GM21423 (cell line): ENCODE results near the gene LGR4.
"Not testable (repeated sequence)": the region's sequence is repeated elsewhere in the genome, so short reads cannot be mapped to it uniquely, and the experiment has no call there.

Source experiments
- ATAC-seq: cut with Tn5 transposase; IDR thresholded peaks from one replicate; pipeline ENCODE4 v1.9.1; 2021; ENCODE audit warnings: mild to moderate bottlenecking, moderate library complexity; ENCODE audit not compliant: unreplicated experiment

The LGR4 gene

DNA sequence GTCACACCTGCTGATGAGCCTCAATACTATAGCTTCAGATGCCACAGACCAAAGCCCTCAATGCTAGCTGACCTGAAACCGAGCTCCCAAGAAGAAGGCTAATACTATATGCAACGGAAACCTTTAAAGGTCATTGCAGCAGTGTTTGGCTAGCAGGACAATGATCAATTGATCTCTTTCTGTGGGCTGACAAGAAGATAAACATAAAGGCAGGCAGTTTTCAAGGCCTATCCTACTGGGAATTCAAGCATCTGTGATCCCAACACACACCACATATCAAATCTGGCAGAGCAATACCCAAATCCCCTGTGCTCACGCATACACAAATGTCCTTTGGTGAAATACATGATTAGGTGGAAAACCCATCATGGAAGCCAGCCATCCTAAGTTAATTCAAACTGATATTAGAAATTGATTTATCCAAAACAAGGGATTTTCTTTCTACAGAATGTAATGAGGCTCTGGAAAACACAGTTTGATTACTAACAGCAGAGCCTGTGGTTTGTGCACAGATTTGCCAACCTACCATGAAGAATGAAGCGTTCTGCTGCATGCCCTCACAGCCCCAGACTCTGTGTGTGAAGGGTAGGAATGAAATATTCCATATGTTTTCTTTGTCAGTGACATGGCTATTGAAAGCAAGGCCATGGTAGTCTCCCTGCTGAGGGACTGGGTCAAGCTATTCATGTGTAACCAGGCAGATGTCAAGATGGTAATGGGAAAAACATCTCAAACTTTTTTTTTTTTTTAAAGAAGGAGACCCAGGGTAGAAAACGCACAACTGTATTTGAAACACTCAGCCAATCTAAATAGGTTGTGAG, 12.2 kb downstream of the LGR4 start:
- ATAC-seq: no peak

DNA sequence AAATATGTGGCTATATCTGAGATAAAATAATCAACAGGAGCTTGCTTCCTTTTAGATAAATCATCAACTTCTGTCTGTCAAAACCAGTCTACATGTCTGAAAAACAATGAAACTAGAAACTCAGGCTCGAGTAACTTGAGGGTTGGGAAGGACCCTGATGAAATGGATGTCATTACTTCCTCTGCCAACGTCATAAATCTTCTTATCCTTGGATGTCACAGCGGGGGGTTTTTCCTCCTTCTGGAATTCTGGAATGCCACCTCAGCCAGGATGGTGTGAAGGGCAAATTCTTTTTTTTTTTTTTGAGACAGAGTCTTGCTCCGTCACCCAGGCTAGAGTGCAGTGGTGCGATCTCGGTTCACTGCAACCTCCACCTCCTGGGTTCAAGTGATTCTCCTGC, 13.4 kb downstream of the LGR4 start:
- ATAC-seq: no peak

DNA sequence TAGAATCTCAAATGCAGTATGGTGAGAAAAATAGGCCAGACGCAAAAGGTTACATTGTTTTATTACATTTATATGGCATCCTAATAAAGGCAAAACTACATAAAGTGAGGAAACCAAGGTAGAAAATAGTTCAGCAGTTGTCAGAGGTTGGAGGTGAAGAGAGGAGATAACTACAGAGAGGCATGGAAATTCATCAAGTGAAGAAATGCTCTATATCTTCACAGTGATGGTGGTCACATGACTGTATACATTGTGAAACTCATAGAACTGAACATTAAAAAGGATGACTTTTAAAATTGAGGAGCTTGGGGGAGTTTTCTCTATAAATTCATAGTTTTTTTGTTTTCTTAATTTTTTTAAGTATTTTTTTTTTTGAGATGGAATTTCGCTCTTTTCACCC, 14.4 kb downstream of the LGR4 start:
- no peak for ATAC-seq

DNA sequence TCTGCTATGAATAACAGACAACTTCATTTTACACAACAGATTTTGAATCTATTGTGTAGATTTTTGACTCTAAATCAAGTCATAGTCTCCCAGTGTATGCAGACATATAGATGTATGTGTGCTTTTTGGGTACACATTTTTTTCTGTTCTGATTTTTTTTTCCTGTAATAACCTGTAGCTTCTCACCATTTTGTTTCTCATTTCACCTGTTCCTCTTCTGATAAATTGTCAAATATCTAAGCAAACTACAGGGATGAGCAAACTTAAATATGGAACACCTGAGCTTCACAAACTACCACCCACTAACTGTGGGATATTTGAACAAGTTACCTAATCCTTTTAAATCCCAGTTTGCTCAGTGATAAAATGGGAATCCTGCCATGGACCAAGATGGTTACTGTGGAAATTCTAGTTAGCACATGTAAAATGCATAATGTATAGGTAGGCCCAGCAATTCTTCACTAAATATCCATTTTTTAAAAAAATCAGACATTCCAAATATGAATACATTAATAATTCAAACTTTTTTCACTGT, 15.7 kb downstream of the LGR4 start:
- ATAC-seq: no peak

- ATAC-seq: no peak
Observed at GRCh38 chr11:27456140-27456794, 16.3 kb downstream of the LGR4 start.

DNA sequence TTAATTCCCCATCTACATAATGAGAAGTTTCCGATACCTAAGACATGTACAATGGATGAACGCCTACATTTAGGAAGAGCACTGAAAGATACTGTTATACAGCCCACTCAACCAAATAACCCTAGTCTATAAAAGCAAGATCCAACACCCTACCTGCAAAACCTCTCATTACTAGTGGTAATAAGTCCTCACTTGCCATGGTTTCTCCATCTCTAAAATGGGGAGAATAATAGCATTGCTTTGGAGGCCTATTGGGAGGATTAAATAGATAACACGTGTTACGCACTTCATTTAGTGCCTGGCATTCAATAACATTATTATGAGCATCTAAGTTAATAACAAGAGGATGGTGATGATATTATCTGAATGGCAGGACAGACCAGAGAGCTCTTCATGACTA, 16.9 kb downstream of the LGR4 start:
- no peak for ATAC-seq

- ATAC-seq: no peak
Observed at GRCh38 chr11:27453701-27454100, 18.9 kb downstream of the LGR4 start.

DNA sequence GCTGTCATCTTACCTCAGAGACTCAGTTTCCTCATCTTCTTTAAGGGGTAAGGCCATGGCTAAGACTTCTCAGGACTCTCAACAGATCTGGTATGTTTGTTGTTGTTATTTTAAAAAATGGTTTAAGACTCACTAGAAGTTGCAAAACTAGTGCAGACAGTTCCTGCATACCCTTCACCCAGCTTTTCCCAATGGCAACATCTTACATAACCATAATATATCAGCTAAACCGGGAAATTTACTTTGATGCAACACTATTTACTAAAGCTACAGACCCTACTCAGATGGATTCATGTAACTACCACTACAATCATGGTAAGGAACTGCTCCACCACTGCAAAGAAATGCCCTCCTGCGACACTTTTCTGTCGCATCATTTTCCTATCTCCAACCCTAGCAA, 20.4 kb downstream of the LGR4 start:
- no peak for ATAC-seq

DNA sequence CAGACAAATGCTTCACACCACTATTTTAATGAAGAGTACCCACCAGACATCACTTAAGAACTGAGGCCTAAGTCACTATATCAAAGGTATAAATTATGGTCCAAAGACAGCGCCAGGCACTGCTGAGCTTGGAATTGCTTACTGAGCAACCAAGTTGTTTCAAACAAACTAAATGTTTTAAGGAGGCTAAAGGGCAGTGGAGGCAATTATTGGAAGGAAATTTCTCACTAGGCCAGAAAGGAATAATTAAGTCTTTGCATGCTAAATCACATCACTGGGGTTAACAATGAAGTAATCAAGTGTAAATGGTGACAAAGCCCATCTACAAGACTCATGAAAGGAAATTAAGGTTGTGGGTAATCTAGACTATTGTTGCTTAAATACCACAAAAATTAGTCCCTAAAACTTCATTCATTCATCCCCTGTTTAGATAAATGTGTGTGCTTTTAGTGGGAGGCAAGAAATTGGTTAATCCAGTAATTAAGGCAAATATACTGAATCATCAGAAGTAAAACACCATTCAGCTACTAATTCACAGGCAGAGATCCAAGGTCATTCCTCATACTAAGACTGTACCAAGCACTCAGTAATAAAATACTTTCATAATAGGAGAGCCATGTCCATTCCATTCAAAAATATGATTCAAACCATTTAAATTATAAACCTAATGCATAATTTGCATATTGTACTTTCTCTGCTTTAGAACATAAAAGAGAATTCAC, 21.2 kb downstream of the LGR4 start:
- no peak for ATAC-seq

GRCh38 chr11:27448184-27448540, 24.4 kb downstream of the LGR4 start:
- ATAC-seq: not testable (repeated sequence)

GRCh38 chr11:27447288-27448183, 25.1 kb downstream of the LGR4 start:
- no peak for ATAC-seq

DNA sequence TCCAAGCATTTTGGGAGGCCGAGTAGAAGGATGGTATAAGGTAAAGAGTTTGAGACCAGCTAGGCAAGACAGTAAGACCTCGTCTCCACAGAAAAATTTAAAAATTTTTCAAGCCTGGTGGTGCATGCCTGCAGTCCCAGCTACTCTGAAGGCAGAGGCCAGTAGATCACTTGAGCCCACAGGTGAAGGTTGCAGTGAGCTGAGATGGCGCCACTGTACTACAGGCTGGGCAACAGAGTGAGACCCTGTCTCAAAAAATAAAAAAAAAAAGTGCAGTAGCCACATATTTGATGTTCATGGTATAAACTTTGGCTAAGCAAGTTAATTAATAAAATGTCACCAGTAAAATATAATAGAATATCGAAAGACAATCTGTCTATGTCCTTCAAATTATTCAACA, 27.0 kb downstream of the LGR4 start:
- ATAC-seq: no peak

DNA sequence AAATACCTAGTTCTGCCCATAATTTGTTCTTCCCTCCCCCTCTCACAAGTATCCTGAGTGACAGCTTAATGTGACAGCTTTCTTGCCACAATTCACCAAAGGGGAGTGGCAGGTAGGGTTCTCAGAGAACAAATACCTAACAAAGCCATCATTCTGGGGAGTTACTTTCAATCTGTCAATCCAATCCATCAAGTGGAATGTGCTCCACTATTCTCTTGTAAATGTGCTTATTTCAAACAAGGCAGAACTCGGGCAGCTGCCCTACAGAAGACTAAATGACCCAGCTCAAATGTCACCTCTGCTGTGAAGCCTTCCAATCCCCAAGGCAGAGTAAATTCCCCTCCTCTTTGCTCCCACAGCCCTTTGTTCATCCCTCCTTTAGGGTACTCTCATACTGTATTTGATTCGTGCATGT, 27.8 kb downstream of the LGR4 start:
- no peak for ATAC-seq

- ATAC-seq: no peak
Observed at GRCh38 chr11:27443746-27444507, 28.7 kb downstream of the LGR4 start.

- no peak for ATAC-seq
Observed at GRCh38 chr11:27443227-27443626, 29.4 kb downstream of the LGR4 start.

GRCh38 chr11:27440090-27440489, 32.5 kb downstream of the LGR4 start:
- ATAC-seq: no peak

DNA sequence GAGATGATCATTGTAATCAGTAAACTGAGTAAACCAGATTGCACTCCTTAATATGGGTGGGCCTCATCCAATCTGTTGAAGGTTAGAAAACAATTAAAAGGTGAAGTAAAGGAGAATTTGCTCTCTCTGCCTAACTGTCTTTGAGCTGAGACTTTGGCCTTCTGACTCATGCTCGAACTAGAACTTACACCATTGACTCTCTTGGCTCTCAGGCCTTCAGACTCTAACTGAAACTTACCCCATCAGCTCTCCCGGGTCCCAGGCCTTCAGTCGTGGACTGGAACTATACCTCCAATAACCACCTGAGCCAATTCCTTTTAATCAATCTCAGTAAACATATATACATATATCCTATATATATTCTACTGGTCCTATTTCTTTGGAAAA, 34.0 kb downstream of the LGR4 start:
- ATAC-seq: no peak

DNA sequence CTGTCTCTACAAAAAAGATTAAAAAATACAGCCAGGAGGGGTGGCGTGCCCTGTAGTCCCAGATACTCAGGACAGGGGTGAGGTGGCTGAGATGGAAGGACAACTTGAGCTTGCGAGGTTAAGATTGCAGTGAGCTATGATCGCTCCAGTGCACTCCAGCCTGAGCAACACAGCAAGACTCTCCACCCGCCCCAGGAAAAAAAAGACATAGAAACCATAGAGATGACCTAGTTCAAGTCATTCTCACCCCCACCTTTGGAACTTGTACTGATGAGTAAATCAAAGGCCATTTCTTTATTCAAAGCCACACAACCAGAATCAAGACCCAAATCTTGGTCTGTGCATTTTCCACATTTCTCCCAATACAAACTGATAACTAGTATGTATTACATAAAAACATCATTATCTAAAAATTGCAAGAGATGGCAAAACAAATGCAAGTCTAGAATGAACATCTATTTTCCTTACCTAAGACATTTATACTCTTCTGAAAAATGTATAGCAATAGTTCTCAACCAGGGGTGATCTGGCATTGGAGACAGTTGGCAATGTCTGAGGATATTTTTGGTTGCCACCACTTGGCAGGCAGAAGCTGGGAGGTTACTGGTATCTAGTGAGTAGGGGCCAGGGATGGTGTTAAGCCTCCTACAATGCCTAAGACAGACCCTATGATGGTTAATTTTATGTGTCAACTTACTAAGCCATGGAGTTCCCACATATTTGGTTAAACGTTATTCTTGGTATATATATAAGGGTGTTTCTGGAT, 34.6 kb downstream of the LGR4 start:
- ATAC-seq: no peak

DNA sequence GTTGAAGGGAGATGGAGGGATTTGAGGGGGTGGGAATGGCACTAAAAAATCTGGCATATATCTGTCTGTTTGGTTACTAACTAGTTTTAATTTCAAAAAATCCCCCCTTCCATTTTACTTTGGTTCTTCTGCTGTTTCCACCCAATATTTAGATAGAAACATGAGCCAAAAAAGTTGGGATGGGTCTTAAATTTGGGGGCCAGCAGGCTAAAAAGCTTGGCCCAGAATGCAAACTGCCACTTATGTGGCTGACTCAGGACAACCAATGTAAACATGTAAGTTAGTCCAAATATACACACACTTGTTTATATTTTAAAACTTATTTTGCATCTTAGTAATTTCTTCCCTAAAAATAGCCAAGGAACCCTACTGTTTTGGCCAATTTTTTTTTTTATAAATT, 35.7 kb downstream of the LGR4 start:
- no peak for ATAC-seq
